Upper lobe of left lung (tissue), 6 donors: ENCODE data around the gene BMPR1B. TPM values are rescaled to one million over a fixed set of nuclear protein-coding genes. Genes with fewer than 3 reads are reported as not detected.

Experiments
- ATAC-seq, 2 donors: fragments of 200-7000 bp; cut with Tn5 transposase; one replicate each; pipeline ENCODE4 v1.9.1; 2022; ENCODE audit warnings: mild to moderate bottlenecking in 2 of 2, moderate library complexity in 2 of 2; ENCODE audit not compliant: low FRiP score in 2 of 2
- DNase-seq, 2 donors: peaks; one replicate each; pipeline ENCODE4 v3.0.0-alpha.2; 2019 to 2020
- H3K27ac ChIP-seq, 4 donors: fragments of 200-600 bp; sonication (generic); one replicate each; pipeline ENCODE4 v1.5.1; 2016 to 2019
- H3K27me3 ChIP-seq, 4 donors: fragments of 200-600 bp; sonication (generic); one replicate each; pipeline ENCODE4 v1.5.1; 2017 to 2019
- H3K36me3 ChIP-seq, 4 donors: fragments of 200-600 bp; sonication (generic); one replicate each; pipeline ENCODE4 v1.5.1; 2016 to 2019
- H3K4me1 ChIP-seq, 4 donors: fragments of 200-600 bp; sonication (generic); one replicate each; pipeline ENCODE4 v1.5.1; 2018 to 2019
- H3K4me3 ChIP-seq, 4 donors: fragments of 200-600 bp; sonication (generic); one replicate each; pipeline ENCODE4 v1.5.1; 2017 to 2019; ENCODE audit warnings: mild to moderate bottlenecking in 2 of 4, moderate library complexity in 1 of 4
- H3K9me3 ChIP-seq, 4 donors: fragments of 200-600 bp; sonication (generic); one replicate each; pipeline ENCODE4 v1.5.1; 2018 to 2019
- EP300 ChIP-seq, 4 donors: sonication (generic); formaldehyde crosslinking; IDR thresholded peaks; one replicate each; pipeline ENCODE4 v1.5.1; 2017; ENCODE audit warnings: antibody characterized with exemption in 4 of 4, control low read depth in 2 of 4
- POLR2A ChIP-seq, 4 donors: fragments of 450-650 bp; IDR thresholded peaks; one replicate each; pipeline ENCODE4 v1.5.1; 2016 to 2017; ENCODE audit warnings: antibody characterized with exemption in 4 of 4, mild to moderate bottlenecking in 2 of 4
- POLR2AphosphoS5 ChIP-seq, 2 donors: sonication (generic); formaldehyde crosslinking; IDR thresholded peaks; one replicate each; pipeline ENCODE4 v1.5.1; 2017; ENCODE audit warnings: antibody characterized with exemption in 2 of 2
- WGBS, 2 donors: methylation state at CpG; one replicate each; pipeline ENCODE4 v1.1.5; 2017 to 2018; 5-methylcytosine and 5-hydroxymethylcytosine counted together
- total RNA-seq, 6 donors: library from RNA; depleted of rRNA in 4 of 6; stranded (reverse); fragments of >200 nt in 4 of 6; gene quantifications; one replicate each; pipeline versions ENCODE4 v1.1.0 to v1.2.1, GENCODE V29; 2016 to 2021
- TF ChIP-seq, protein P1 (sequence below), 6 experiments: fragments of 450-650 bp in 4 of 6; fragments of 200-600 bp in 2 of 6; sonication (generic) in 2 of 6; IDR thresholded peaks; one replicate each; pipeline ENCODE4 v1.5.1; 2016 to 2019; ENCODE audit warnings: antibody characterized with exemption in 6 of 6
- donor health status: DM: no; HTN: no; CAD: no; lungs with moderate emphysema.
- donor health status: DM: no; HTN: yes; CAD: no; lungs with severe emphysema.

Gene BMPR1B
- total RNA-seq, 6 donors from 2014 or later: 0.78 to 7.7 (median 3.5) TPM

DNA sequence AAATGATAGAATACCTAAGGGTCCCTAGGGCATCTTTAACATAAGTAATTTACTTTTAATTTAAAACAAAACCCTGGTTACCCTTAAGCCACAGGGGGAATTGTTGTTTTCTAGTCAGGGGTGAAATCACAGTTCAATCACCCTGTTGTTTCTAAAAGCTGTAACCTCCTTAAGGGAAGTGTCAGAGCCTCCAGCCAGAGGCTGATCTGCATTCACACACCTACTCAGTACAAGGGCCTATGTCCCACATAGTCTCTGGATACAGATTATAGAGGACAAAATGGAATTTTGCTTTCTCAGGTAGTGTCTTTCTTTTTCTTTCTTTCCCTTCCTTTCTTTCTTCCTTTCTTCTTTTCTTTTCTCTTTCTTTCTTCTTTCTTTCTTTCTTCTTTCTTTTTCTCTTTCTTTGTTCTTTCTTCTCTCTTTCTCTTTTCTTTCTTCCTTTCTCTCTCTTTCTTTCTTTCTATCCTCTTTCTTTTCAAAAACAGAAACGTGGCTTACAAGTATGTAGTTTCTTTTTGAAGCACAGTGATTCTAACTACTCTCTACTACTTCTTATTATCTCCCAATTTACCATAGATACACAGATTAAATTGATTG, 31.1 kb upstream of the BMPR1B start:
- no peaks in the 10 kb centered on the region for H3K36me3 ChIP-seq
- TF ChIP-seq POLR2A (IDR thresholded peaks at IDR 0.05) (no peak), EP300 (IDR thresholded peaks at IDR 0.05) (no peak), POLR2AphosphoS5 (IDR thresholded peaks at IDR 0.05) (no peak)
- TF ChIP-seq, protein P1, sequence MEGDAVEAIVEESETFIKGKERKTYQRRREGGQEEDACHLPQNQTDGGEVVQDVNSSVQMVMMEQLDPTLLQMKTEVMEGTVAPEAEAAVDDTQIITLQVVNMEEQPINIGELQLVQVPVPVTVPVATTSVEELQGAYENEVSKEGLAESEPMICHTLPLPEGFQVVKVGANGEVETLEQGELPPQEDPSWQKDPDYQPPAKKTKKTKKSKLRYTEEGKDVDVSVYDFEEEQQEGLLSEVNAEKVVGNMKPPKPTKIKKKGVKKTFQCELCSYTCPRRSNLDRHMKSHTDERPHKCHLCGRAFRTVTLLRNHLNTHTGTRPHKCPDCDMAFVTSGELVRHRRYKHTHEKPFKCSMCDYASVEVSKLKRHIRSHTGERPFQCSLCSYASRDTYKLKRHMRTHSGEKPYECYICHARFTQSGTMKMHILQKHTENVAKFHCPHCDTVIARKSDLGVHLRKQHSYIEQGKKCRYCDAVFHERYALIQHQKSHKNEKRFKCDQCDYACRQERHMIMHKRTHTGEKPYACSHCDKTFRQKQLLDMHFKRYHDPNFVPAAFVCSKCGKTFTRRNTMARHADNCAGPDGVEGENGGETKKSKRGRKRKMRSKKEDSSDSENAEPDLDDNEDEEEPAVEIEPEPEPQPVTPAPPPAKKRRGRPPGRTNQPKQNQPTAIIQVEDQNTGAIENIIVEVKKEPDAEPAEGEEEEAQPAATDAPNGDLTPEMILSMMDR (IDR thresholded peaks at IDR 0.05): no peak
- 46 to 56% methylated on average over 1 of the region's 1 CpG for WGBS, 2 donors
- H3K27ac ChIP-seq: no peak overlapping the region
- no peaks in the 10 kb centered on the region for H3K4me1 ChIP-seq
- H3K9me3 ChIP-seq: no peaks in the 10 kb centered on the region
- H3K4me3 ChIP-seq: no peak overlapping the region
- ATAC-seq (no peak), DNase-seq (no peak)
- no peaks in the 10 kb centered on the region for H3K27me3 ChIP-seq

DNA sequence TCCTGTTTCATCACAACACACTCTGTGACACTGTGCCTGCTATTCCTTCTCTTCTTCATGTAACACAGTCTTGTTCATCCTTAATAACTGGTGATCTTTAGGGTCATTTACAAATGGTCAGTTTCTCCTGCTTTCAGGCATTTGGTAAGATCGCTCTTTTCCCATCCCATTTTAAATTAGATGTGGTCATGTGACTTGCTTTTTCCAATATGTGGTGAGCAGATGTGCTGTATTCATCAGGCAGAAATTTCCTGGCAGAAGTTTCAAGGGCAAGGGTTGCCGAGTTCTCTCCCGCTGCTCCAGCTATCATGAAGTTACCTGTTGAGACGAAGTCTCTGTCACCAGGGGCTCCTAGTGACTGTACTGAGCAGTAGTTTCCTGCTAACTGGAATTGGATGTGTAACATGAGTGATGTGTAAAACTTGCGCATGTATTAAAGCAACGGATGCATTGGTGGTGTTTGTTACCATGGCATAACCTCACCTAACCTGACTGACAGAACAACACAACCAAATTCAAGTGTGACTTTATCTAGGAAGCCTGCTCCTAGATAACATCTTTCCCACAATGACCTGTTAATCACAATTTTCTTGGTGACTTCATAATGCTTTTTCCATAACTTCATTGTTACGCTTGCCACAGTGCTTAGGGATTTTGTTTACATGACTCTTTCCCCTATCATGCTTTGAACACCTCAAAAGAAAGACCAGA, 29.5 kb upstream of the BMPR1B start:
- Histone ChIP-seq H3K27me3 (no peaks in the 10 kb centered on the region), H3K27ac (no peak overlapping the region), H3K4me3 (no peak overlapping the region), H3K4me1 (no peaks in the 10 kb centered on the region), H3K9me3 (no peaks in the 10 kb centered on the region), H3K36me3 (no peaks in the 10 kb centered on the region)
- WGBS, 2 donors: 86 to 87% methylated on average over 7 of the region's 7 CpGs
- ATAC-seq (no peak), DNase-seq (no peak)
- TF ChIP-seq POLR2AphosphoS5 (IDR thresholded peaks at IDR 0.05) (no peak), EP300 (IDR thresholded peaks at IDR 0.05) (no peak), POLR2A (IDR thresholded peaks at IDR 0.05) (no peak)
- TF ChIP-seq, protein P1 (IDR thresholded peaks at IDR 0.05): no peak

DNA sequence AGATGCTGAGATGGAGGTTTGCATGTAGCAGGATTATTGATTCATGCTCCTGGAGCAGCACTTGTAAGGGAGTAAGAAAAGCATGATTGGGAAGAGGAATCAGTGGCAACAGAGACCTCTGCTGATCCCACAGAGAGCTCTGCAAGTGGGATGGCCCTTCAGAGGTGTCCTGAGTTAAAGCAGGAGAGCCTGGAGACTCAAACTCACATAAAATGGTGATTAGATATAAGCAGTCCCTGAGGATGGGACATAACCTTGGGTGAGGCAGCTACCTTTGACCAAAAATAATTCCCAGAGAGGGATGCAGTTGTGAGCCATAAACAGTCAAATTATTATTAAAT, 25.4 kb upstream of the BMPR1B start:
- TF ChIP-seq POLR2A (IDR thresholded peaks at IDR 0.05): no peak
- TF ChIP-seq EP300 (IDR thresholded peaks at IDR 0.05): no peak
- TF ChIP-seq POLR2AphosphoS5 (IDR thresholded peaks at IDR 0.05): no peak
- TF ChIP-seq, protein P1 (IDR thresholded peaks at IDR 0.05): no peak
- no peak for ATAC-seq
- DNase-seq: no peak
- Histone ChIP-seq H3K27ac (no peak overlapping the region), H3K36me3 (no peaks in the 10 kb centered on the region), H3K9me3 (no peaks in the 10 kb centered on the region), H3K4me3 (no peak overlapping the region), H3K27me3 (no peaks in the 10 kb centered on the region), H3K4me1 (no peaks in the 10 kb centered on the region)

DNA sequence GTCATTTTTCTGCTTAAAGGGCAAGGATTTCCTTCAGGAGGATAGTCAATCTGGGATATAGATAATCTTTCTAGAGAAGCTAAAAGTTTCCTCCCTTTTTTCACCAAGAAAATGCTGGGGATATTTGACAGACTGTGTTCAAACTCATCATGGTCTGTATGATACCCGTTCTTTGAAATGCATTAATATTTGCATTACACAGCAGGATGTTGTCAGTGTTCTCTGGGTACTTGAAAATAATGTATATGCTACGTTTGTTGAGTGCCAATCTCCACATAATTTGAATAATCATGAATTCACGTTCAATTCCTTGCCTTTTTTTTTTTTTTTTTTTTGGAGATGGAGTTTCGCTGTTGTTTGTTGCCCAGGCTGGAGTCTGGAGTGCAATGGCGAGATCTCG, 18.0 kb upstream of the BMPR1B start:
- no peaks in the 10 kb centered on the region for H3K27me3 ChIP-seq
- TF ChIP-seq EP300 (IDR thresholded peaks at IDR 0.05) (no peak), POLR2AphosphoS5 (IDR thresholded peaks at IDR 0.05) (no peak), POLR2A (IDR thresholded peaks at IDR 0.05) (no peak)
- TF ChIP-seq, protein P1 (IDR thresholded peaks at IDR 0.05): no peak
- no peak overlapping the region for H3K27ac ChIP-seq
- no peaks in the 10 kb centered on the region for H3K4me1 ChIP-seq
- WGBS, 2 donors: 84 to 85% methylated on average over 6 of the region's 6 CpGs
- DNase-seq (no peak), ATAC-seq (no peak)
- no peaks in the 10 kb centered on the region for H3K9me3 ChIP-seq
- no peaks in the 10 kb centered on the region for H3K36me3 ChIP-seq
- no peak overlapping the region for H3K4me3 ChIP-seq

DNA sequence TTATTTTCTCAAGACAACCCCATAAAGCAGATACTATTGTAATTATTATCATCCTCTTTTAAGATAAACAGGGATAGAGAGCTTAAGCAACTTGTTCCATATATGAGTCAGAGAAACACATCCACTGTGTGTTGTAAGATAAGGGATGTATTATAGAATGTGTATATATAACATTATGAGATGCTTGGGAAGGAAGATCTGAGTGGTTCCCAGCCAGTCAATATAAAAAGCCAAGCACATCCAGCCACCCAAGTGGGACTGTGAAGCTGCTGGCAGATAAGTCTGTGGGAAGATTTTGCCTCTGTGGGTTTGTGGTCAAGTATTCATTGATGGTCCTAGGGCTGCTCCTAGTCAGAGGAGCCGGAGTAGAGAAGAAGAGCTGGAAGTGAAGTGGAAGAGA, 16.5 kb upstream of the BMPR1B start:
- Histone ChIP-seq H3K27me3 (no peaks in the 10 kb centered on the region), H3K36me3 (no peaks in the 10 kb centered on the region), H3K4me1 (no peaks in the 10 kb centered on the region), H3K4me3 (no peak overlapping the region), H3K9me3 (no peaks in the 10 kb centered on the region), H3K27ac (no peak overlapping the region)
- TF ChIP-seq POLR2AphosphoS5 (IDR thresholded peaks at IDR 0.05): no peak
- no peak for TF ChIP-seq POLR2A (IDR thresholded peaks at IDR 0.05)
- TF ChIP-seq EP300 (IDR thresholded peaks at IDR 0.05): no peak
- TF ChIP-seq, protein P1 (IDR thresholded peaks at IDR 0.05): no peak
- ATAC-seq (no peak), DNase-seq (no peak)
- 76 to 86% methylated on average over 1 of the region's 1 CpG for WGBS, 2 donors
